ENCODE results near the gene SSBP1.
"Not testable (repeated sequence)": the region's sequence is repeated elsewhere in the genome, so short reads cannot be mapped to it uniquely, and the experiment has no call there.

Gene SSBP1

GRCh38 chr7:141737836-141738591 is at the start of gene SSBP1:
TSS of gene SSBP1 (plus strand) at chr7:141738358. CDS start at chr7:141739167, 809 bp downstream.
- H3K4me3 ChIP-seq (ENCODE audit: low read depth, low read length) = peak within 1 kb of the TSS; percentile 70
- peak; percentile 82; the same call in 1 of the 2 replicates for TF ChIP-seq CTCF (IDR thresholded peaks at IDR 0.05; ENCODE audit: low read depth, low read length)

- H3K4me3 ChIP-seq (ENCODE audit: low read depth, low read length) = not testable (repeated sequence)
Measured at GRCh38 chr7:141689072-141689825, 48.9 kb upstream of the SSBP1 start.

- H3K4me3 ChIP-seq (ENCODE audit: low read depth, low read length) = no peak overlapping the region
- TF ChIP-seq CTCF (IDR thresholded peaks at IDR 0.05; ENCODE audit: low read depth, low read length) = no peak
Measured at GRCh38 chr7:141691540-141691939, 46.6 kb upstream of the SSBP1 start.

GRCh38 chr7:141691961-141692360 is 46.2 kb upstream of the SSBP1 start:
- no peak overlapping the region for H3K4me3 ChIP-seq (ENCODE audit: low read depth, low read length)
- no peak for TF ChIP-seq CTCF (IDR thresholded peaks at IDR 0.05; ENCODE audit: low read depth, low read length)

GRCh38 chr7:141693082-141693481 is 45.1 kb upstream of the SSBP1 start:
- no peak overlapping the region for H3K4me3 ChIP-seq (ENCODE audit: low read depth, low read length)
- TF ChIP-seq CTCF (IDR thresholded peaks at IDR 0.05; ENCODE audit: low read depth, low read length) = no peak

- H3K4me3 ChIP-seq (ENCODE audit: low read depth, low read length) = no peak overlapping the region
- no peak for TF ChIP-seq CTCF (IDR thresholded peaks at IDR 0.05; ENCODE audit: low read depth, low read length)
Measured at GRCh38 chr7:141695803-141696289, 42.3 kb upstream of the SSBP1 start.

- no peak for TF ChIP-seq CTCF (IDR thresholded peaks at IDR 0.05; ENCODE audit: low read depth, low read length)
- no peak overlapping the region for H3K4me3 ChIP-seq (ENCODE audit: low read depth, low read length)
Measured at GRCh38 chr7:141696348-141696747, 41.8 kb upstream of the SSBP1 start.

Data from WI38 (cell line).